Subcutaneous adipose tissue (tissue), 4 donors: ENCODE measurements around the gene TEX11. TPM values are rescaled to one million over a fixed set of nuclear protein-coding genes. Genes with fewer than 3 reads are reported as not detected.

Source experiments
- total RNA-seq, 4 donors: library from RNA; depleted of rRNA; stranded (reverse); fragments of >200 nt; gene quantifications; one replicate each; pipeline ENCODE4 v1.1.0, GENCODE V29; 2016
- TF ChIP-seq, protein P1 (sequence below): fragments of 450-650 bp; IDR thresholded peaks from one replicate; pipeline ENCODE4 v1.5.1; 2016; ENCODE audit warnings: low read depth, mild to moderate bottlenecking, control low read depth, antibody characterized with exemption, moderate library complexity

The TEX11 gene
- total RNA-seq, 4 donors from 2014 or later = not detected

DNA sequence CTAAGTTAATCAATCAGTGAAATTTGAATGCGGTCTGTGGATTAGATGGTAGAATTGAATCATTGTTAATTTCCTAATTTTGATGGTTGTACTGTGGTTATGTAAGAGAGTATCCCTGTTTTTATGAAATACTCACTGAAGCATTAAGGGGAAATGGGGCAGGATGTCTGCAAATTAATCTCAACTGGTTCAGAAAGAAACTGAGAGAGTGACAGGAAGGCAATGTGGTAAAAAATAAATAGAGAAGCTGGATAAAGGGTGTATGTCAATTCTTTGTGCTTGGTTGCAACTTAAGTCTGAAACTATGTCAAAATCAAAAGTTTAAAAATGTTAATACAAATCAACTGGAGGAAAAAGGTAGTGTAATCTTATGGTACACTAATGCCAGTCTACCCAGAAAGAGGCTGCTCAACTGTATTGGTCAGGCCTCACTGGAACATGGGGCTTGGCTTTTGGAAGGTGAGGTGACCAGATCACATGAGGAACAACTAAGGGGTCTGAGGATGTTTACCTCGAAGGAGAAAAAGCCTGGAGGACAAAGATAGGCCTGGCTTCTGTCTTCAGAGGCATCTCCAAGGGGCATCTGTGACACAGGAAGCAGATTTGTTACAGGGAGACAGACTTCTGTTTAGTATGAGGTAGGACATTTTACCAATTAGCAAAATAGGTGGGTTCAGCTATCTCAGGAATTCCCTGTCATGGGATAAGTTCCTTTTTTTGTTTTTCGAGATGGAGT, 380.7 kb downstream of the TEX11 start:
- TF ChIP-seq, protein P1, sequence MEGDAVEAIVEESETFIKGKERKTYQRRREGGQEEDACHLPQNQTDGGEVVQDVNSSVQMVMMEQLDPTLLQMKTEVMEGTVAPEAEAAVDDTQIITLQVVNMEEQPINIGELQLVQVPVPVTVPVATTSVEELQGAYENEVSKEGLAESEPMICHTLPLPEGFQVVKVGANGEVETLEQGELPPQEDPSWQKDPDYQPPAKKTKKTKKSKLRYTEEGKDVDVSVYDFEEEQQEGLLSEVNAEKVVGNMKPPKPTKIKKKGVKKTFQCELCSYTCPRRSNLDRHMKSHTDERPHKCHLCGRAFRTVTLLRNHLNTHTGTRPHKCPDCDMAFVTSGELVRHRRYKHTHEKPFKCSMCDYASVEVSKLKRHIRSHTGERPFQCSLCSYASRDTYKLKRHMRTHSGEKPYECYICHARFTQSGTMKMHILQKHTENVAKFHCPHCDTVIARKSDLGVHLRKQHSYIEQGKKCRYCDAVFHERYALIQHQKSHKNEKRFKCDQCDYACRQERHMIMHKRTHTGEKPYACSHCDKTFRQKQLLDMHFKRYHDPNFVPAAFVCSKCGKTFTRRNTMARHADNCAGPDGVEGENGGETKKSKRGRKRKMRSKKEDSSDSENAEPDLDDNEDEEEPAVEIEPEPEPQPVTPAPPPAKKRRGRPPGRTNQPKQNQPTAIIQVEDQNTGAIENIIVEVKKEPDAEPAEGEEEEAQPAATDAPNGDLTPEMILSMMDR = no peak

DNA sequence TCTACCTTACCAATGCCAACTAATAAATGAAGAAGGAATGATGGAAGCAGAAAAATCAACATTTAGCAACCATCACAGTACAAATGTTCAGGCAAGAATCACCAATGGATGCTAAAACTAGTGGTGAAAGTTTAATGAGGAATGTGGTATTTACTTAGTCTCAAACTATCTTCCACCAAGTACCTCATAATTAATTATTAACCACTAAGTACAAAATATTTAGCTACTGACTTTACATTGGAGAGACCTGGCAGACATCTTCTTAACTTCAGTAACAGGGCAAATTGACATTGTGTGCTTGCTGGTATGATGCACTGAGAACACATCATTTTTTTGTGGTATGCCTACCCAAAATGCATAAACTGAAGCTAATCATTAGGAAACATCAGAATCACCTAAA, 381.5 kb downstream of the TEX11 start:
- TF ChIP-seq, protein P1 = no peak

DNA sequence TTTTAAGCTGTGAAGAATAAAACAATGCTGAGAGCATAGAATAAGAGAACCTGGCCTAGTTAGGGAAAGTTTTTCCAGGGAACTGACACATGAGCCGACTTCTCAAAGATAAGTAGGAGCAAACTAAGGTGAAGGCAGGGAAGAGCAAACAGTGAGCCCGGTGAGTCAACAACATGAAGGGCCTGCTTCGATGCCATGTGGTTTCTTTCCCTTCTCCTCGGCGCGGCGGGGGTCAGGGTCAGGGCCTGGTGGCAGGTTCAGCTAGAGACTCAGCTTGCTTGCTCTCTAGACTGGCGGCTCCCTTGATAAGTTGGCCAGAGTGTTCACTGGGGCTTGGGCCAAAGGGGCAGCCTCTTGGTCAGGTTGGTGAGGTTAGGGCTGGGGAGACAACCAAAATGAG, 382.8 kb downstream of the TEX11 start:
- TF ChIP-seq, protein P1 = no peak

DNA sequence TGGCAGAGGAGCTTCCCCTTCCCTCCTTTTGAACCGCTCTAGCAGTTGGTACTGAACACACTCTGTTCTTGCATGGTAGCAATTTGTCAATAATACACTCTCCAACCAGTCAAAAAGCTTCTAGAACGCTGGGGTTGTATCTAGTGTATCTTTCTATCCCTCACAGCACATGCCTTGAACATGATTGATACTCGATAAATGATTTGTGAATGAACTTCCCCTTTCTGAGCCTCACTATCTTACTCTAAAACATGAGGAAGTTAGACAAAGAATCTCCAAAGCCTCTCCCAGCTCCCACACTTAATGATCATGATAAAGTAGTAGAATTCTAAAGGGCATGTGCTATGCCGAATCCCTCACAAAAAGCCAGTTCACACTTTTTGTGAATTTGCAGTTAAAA, 399.4 kb downstream of the TEX11 start:
- TF ChIP-seq, protein P1 = no peak

DNA sequence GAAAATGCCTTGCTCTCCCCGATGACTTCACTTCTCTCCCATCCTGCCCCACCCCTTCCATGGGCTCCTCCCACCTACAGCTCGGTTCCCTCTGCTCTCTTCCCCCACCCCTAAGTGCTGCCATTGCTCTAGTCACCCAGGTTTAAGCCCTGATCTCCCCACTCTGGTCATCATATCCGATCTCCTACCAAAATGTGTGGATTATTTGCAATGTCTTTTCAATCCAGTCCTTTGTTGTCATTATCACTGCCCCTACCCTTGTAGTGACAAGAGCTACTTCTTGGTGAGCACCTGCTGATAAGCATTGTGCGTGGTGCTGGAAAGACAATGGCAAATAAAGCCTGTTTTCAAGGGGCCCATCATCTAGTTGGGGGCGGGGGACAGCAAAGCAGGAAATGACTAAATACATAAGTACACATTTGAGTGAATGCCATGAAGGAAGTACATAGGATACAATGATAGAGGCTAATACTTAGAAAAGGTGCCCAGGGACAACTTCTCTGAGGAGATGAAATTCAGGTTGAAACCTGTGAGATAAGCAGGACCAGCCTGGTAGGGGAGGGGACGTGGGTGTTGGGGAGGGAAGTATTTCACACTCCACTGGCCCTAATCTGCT, 400.1 kb downstream of the TEX11 start:
- TF ChIP-seq, protein P1 = no peak

DNA sequence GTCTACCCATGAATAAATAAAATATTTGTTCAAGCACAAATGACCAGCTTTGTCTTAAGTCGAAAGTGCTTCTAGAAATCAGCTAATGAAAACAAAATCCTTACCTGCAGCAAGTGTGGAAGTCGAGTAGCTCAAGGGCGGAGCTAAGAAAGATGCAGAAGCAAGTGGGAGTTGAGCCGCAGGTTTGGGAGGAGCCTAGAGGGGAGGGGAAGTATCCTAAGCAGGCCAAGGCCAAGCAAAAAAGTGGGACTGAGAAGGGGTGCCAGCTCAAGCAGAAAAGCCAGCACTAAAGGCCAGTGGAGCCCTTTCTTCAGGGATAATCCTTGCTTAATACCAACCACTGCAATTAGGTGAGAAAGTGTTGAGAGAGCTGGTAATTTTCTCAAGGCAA, 403.1 kb downstream of the TEX11 start:
- TF ChIP-seq, protein P1 = no peak

DNA sequence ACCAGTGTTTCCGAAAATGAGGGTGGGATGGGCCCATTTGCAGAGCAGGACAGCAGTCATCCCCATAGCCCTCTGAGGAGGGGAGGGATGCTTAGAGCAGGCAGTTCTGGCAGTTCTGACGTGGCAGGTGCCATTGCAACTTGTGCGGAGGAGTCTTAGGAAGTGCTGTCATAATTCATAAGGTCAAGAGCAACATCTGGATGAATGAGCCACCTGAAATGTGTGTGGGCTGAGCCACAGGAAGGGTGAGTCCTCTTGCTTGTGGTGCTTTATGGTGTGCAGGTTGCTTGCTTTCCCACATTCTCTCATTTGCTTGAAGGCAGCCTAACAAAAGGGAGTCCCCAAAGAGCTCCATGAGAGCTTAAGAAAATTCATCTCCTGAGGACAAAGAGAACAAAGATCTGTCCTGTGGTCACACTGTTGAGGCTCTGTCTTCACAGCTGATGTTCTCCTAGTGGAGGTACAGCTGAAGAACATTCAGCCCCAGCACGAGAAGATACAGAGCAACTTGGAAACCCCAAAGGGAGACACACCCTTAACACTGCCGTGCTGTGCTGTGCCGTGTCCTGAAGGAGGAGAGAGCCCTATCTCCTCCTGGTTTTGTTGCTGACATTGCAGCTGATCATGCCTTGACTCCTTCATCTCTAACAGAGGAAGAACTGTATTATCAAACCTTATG, 403.6 kb downstream of the TEX11 start:
- TF ChIP-seq, protein P1 = no peak
